Left lung (tissue), 10 donors: ENCODE measurements around the gene FBP1. TPM values are rescaled to one million over a fixed set of nuclear protein-coding genes. Genes with fewer than 3 reads are reported as not detected.

Source experiments
- ATAC-seq: fragments of 200-7000 bp; cut with Tn5 transposase; one replicate; pipeline ENCODE4 v1.9.1; 2020; ENCODE audit warnings: moderate library complexity
- DNase-seq, 4 donors: peaks; one replicate each; pipeline ENCODE4 v3.0.0-alpha.2; 2013 to 2020
- H3K27ac ChIP-seq, 2 donors: fragments of 200-600 bp; sonication (generic) in 1 of 2; one replicate each; pipeline versions ENCODE4 v1.5.0 to v1.8.0; 2020 to 2021
- H3K27me3 ChIP-seq, 2 donors: fragments of 200-600 bp; sonication (generic) in 1 of 2; one replicate each; pipeline versions ENCODE4 v1.5.0 to v1.8.0; 2020 to 2021
- H3K36me3 ChIP-seq, 2 donors: fragments of 200-600 bp; sonication (generic) in 1 of 2; one replicate each; pipeline versions ENCODE4 v1.5.0 to v1.8.0; 2020 to 2021
- H3K4me1 ChIP-seq, 2 donors: fragments of 200-600 bp; one replicate each; pipeline ENCODE4 v1.8.0; 2021
- H3K4me3 ChIP-seq, 2 donors: fragments of 200-600 bp; sonication (generic) in 1 of 2; one replicate each; pipeline versions ENCODE4 v1.5.0 to v1.8.0; 2020 to 2021; ENCODE audit warnings: mild to moderate bottlenecking in 1 of 2
- H3K9me3 ChIP-seq, 2 donors: fragments of 200-600 bp; sonication (generic) in 1 of 2; one replicate each; pipeline versions ENCODE4 v1.5.0 to v1.8.0; 2020 to 2021
- intact Hi-C, 2 donors: fragments of 100-400 bp; cut with DNase I; formaldehyde crosslinking; loops; one replicate each; pipeline versions ENCODE4 v1.11.2 to v1.14.2; 2022
- polyA plus RNA-seq, 6 donors: library from polyadenylated mRNA; unstranded; fragments of 120-200 nt; gene quantifications; one replicate each; pipeline ENCODE4 v1.2.1, GENCODE V29; 2013; ENCODE audit not compliant: insufficient read length in 6 of 6
- total RNA-seq, 2 donors: library from RNA; stranded (reverse); fragmentation: NEBNext Ultra II Directional; extraction: Animal tissue kit (Norgen Biotek cat#: 25700); gene quantifications; one replicate each; pipeline ENCODE4 v1.2.1, GENCODE V29; 2021
- TF ChIP-seq, protein P1 (sequence below), 2 donors: fragments of 200-600 bp; sonication (generic) in 1 of 2; IDR thresholded peaks; one replicate each; pipeline versions ENCODE4 v1.5.0 to v1.8.0; 2021; ENCODE audit warnings: antibody characterized with exemption in 2 of 2
- donor health status: DM: no; HTN: yes; CAD: no.
- donor health status: DM: no; HTN: no; CAD: no.

The FBP1 gene
- total and polyA plus RNA-seq, 8 donors, result 15.9 to 210 (median 21.9) TPM

DNA sequence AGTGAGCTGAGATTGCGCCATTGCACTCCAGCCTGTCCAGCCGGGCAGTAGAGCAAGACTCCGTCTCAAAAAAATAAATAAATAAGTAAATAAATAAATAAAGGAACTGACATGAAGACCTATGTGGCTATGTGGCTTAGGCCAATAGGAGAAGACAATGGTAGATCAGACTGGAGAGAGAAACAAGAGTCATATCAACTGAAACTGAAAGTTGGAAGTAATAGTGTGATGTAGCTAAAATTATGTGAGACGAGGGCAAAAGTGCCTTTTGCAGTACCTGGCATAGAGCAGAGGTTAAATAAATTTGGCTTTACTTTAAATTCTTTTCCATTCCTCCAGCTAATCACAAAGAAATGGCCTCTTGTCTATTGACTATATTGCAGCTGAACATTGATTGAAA, 53.0 kb downstream of the FBP1 start:
- ATAC-seq, result peak; percentile 48
- Histone ChIP-seq H3K4me3 (peak overlapping the region in 1 of 2 donors; percentile 3), H3K27me3 (no peaks in the 10 kb centered on the region), H3K27ac (no peak overlapping the region), H3K9me3 (no peaks in the 10 kb centered on the region), H3K36me3 (no peaks in the 10 kb centered on the region), H3K4me1 (no peaks in the 10 kb centered on the region)
- TF ChIP-seq, protein P1, sequence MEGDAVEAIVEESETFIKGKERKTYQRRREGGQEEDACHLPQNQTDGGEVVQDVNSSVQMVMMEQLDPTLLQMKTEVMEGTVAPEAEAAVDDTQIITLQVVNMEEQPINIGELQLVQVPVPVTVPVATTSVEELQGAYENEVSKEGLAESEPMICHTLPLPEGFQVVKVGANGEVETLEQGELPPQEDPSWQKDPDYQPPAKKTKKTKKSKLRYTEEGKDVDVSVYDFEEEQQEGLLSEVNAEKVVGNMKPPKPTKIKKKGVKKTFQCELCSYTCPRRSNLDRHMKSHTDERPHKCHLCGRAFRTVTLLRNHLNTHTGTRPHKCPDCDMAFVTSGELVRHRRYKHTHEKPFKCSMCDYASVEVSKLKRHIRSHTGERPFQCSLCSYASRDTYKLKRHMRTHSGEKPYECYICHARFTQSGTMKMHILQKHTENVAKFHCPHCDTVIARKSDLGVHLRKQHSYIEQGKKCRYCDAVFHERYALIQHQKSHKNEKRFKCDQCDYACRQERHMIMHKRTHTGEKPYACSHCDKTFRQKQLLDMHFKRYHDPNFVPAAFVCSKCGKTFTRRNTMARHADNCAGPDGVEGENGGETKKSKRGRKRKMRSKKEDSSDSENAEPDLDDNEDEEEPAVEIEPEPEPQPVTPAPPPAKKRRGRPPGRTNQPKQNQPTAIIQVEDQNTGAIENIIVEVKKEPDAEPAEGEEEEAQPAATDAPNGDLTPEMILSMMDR (IDR thresholded peaks at IDR 0.05), result no peak
- intact Hi-C loops, result no loop called here
- no peak for DNase-seq

DNA sequence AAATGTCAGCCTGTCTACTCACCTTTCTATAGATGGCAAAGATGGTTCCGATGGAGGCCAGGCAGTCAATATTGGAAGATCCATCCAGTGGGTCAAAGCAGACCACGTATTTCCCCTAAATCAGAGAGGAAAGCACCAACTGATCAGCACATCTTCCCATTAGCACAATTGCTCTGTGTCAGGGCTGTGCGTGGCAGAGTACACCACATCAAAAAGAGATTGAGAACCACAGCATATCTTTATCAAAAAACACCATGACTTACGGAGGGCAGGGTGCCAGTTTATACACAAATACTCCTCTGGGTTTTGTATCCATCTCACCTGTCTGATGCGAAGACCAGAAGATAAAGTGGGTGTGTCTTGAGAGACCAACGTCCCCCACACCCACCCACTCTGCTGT, 54.8 kb downstream of the FBP1 start:
- intact Hi-C loops, result no loop called here

DNA sequence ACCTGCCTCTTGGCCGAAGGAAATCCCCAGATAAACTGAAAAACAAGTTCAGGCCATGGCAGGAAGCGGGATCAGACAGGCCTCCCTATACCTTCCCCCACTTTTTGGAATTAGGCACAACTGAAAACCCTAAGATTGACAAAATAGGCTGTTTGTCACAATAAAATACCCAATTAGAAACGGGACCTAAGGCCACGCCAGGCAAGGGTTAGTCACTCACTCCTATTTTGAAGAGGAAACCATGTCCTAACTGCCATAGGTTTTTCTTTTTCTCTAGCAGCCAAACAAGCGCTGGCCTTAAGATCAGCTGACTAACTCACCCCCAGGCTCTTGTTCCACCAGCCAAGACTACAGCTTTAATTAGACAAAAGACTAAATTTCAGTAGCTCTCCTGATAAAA, 57.6 kb downstream of the FBP1 start:
- Histone ChIP-seq H3K36me3 (no peaks in the 10 kb centered on the region), H3K9me3 (no peaks in the 10 kb centered on the region), H3K27me3 (no peaks in the 10 kb centered on the region), H3K27ac (no peak overlapping the region), H3K4me3 (no peak overlapping the region), H3K4me1 (no peaks in the 10 kb centered on the region)
- intact Hi-C loops, result no loop called here
- DNase-seq, result no peak
- no peak for ATAC-seq
- TF ChIP-seq, protein P1 (IDR thresholded peaks at IDR 0.05), result no peak

More for the DNA sequence above, 54.8 kb downstream of the FBP1 start:
- Histone ChIP-seq H3K36me3 (no peaks in the 10 kb centered on the region), H3K4me3 (no peak overlapping the region), H3K27me3 (no peaks in the 10 kb centered on the region), H3K4me1 (no peaks in the 10 kb centered on the region), H3K27ac (no peak overlapping the region), H3K9me3 (no peaks in the 10 kb centered on the region)
- ATAC-seq, result no peak
- TF ChIP-seq, protein P1 (IDR thresholded peaks at IDR 0.05), result no peak
- DNase-seq, result no peak

DNA sequence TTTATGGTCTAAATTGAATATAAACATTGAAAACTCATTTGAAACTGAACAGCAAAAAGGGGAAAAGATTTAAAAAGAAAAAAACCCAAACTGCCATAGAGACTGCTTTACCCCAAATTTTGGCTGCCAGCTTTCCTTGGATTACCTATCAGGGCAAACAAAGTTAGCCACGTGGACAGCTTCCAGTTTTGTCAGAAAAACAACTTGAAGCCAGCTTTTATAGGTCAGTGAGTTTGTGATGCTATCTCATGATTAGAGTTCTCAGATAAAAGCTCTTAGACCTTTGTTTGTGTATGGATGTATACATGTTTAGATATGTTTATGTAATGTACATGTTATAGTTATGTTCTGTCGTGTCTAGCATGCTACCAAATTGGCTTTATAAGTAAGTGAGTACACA, 61.7 kb downstream of the FBP1 start:
- intact Hi-C loops, result no loop called here
- TF ChIP-seq, protein P1 (IDR thresholded peaks at IDR 0.05), result no peak
- H3K4me1 ChIP-seq, result no peaks in the 10 kb centered on the region
- H3K27me3 ChIP-seq, result no peaks in the 10 kb centered on the region
- no peak overlapping the region for H3K27ac ChIP-seq
- H3K36me3 ChIP-seq, result no peaks in the 10 kb centered on the region
- ATAC-seq (no peak), DNase-seq (no peak)
- no peak overlapping the region for H3K4me3 ChIP-seq
- no peaks in the 10 kb centered on the region for H3K9me3 ChIP-seq

DNA sequence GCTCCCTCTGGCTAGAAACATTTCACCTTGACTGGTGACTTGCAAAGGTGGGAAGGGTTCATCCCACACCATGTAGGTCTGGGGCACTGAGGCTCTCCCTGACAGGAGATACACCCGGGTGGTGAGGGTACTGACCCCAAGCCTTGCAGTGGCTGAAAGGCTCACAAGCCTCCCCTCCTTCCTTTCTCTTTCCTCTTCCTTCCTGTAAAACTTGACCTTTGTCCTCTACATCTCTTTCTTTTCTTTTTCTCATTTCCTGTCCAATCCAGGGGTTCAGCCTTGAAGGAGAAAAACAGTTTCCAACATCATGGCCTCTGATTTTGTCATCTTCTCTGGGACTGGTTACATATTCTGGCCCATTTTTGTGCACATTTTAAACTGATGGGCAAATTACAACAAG, 62.3 kb downstream of the FBP1 start:
- TF ChIP-seq, protein P1 (IDR thresholded peaks at IDR 0.05), result no peak
- Histone ChIP-seq H3K27me3 (no peaks in the 10 kb centered on the region), H3K4me1 (no peaks in the 10 kb centered on the region), H3K4me3 (no peak overlapping the region), H3K27ac (no peak overlapping the region), H3K9me3 (no peaks in the 10 kb centered on the region), H3K36me3 (no peaks in the 10 kb centered on the region)
- ATAC-seq, result no peak
- intact Hi-C loops, result no loop called here
- no peak for DNase-seq
